HepG2 (cell line): ENCODE data around the gene MCOLN1.

ENCODE experiments used
- ARNT ChIP-seq: fragments of 450-650 bp; IDR thresholded peaks from 2 replicates; pipeline ENCODE4 v1.6.1; 2017
- ATF3 ChIP-seq: sonication (generic); formaldehyde crosslinking; IDR thresholded peaks from 2 replicates; pipeline ENCODE4 v1.4.0; 2020; ENCODE audit warnings: missing genetic modification reagents
- EP300 ChIP-seq, 3 experiments: sonication (generic) in 1 of 3; formaldehyde crosslinking in 1 of 3; IDR thresholded peaks; 2 replicates each; pipeline versions ENCODE4 v1.5.1 to v1.6.1; 2011 to 2020; ENCODE audit warnings: low read depth in 2 of 3, low read length in 2 of 3, borderline replicate concordance in 1 of 3, improper control_type of control experiment in 1 of 3, mild to moderate bottlenecking in 1 of 3, missing genetic modification reagents in 1 of 3, moderate library complexity in 1 of 3
- JUN ChIP-seq: sonication (generic); formaldehyde crosslinking; IDR thresholded peaks from 2 replicates; pipeline ENCODE4 v1.4.0; 2020; ENCODE audit warnings: mild to moderate bottlenecking, missing genetic modification reagents
- JUND ChIP-seq: sonication (generic); formaldehyde crosslinking; IDR thresholded peaks from 2 replicates; pipeline ENCODE4 v1.8.0; 2022; ENCODE audit warnings: mild to moderate bottlenecking, missing genetic modification reagents
- SMC3 ChIP-seq: IDR thresholded peaks from 2 replicates; pipeline ENCODE4 v1.6.1; 2011; ENCODE audit warnings: low read length, improper control_type of control experiment
- ZFP36L2 ChIP-seq: sonication (generic); formaldehyde crosslinking; IDR thresholded peaks from 2 replicates; pipeline ENCODE4 v1.4.0; 2020; ENCODE audit warnings: missing genetic modification reagents
- ZNF224 ChIP-seq: sonication (generic); formaldehyde crosslinking; IDR thresholded peaks from 2 replicates; pipeline ENCODE4 v1.5.0; 2020; ENCODE audit warnings: mild to moderate bottlenecking, missing genetic modification reagents
- ZNF24 ChIP-seq: fragments of 450-650 bp; IDR thresholded peaks from 2 replicates; pipeline ENCODE4 v1.6.1; 2017; ENCODE audit warnings: antibody characterized with exemption, mild to moderate bottlenecking
- ZNF292 ChIP-seq: sonication (generic); formaldehyde crosslinking; IDR thresholded peaks from 2 replicates; pipeline ENCODE4 v1.8.1; 2022; ENCODE audit warnings: mild to moderate bottlenecking, low read depth, missing genetic modification reagents, borderline replicate concordance
- TF ChIP-seq, protein P1 (sequence below): sonication (generic); formaldehyde crosslinking; IDR thresholded peaks from 2 replicates; pipeline ENCODE4 v1.5.0; 2020; ENCODE audit warnings: mild to moderate bottlenecking, missing genetic modification reagents, moderate library complexity
- TF ChIP-seq, protein P2 (sequence below): sonication (generic); formaldehyde crosslinking; IDR thresholded peaks from 2 replicates; pipeline ENCODE4 v1.9.0; 2021; ENCODE audit warnings: missing genetic modification reagents, borderline replicate concordance
- TF ChIP-seq, protein P3 (sequence below): sonication (generic); formaldehyde crosslinking; IDR thresholded peaks from 2 replicates; pipeline ENCODE4 v1.8.1; 2023; ENCODE audit warnings: missing genetic modification reagents, inconsistent platforms, borderline replicate concordance
- TF ChIP-seq, protein P4 (sequence below): sonication (generic); formaldehyde crosslinking; IDR thresholded peaks from 2 replicates; pipeline ENCODE4 v1.4.0; 2020; ENCODE audit warnings: mild to moderate bottlenecking, missing genetic modification reagents

DNA sequence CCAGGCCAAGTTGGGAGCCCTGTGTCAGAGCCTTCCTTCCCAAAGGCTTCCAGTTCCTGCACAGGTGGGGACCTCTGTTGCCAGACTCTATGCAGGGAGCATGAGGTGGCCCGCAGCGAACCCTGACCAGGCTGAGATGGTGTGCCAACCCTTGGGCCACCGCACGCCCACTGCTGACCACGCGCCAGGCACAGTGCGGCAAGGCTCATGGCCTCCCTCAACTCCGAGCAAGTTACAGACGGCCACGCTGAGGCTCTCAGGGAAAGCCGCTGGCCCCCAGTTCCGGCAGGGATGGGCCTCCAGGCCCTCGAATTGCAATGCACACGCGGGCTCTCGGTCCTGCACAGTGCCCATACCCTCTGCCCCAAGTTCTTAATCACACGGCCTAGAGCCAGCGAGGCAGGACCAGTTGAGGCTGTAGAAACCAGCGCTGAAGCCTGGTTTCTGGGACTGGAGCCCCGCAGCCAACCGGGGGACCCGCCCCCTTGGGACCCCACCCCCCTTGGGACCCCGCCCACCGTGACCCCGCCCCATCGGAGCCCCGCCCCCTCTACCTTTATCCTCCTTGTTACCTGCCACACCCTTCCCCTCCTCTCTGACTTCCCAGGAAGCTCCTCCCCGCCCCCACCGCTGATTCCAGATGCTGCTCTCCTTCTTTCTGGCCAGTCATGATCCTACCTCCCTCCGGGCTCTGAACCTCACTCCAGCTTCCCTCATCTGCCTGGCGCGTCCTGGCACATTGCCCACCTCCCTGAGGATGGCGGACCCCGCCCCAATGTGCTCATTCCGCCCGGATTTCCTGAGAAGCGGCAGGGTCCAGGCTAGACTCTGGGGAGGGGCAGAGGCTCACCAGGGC, 39.6 kb upstream of the MCOLN1 start:
- TF ChIP-seq ZFP36L2 (no peak), ZNF224 (CRISPR knock-in tag) (no peak), SMC3 (no peak), EP300 (IDR thresholded peaks at IDR 0.05; ENCODE audit: low read depth in 2 of 2, low read length in 2 of 2) (no peak), EP300 (CRISPR knock-in tag; IDR thresholded peaks at IDR 0.05; ENCODE audit: borderline replicate concordance) (no peak), JUN (CRISPR knock-in tag) (no peak), ZNF292 (CRISPR knock-in tag) (no peak), JUND (CRISPR knock-in tag) (no peak), ZNF24 (no peak), ATF3 (CRISPR knock-in tag) (no peak), ARNT (no peak)
- TF ChIP-seq, protein P1, sequence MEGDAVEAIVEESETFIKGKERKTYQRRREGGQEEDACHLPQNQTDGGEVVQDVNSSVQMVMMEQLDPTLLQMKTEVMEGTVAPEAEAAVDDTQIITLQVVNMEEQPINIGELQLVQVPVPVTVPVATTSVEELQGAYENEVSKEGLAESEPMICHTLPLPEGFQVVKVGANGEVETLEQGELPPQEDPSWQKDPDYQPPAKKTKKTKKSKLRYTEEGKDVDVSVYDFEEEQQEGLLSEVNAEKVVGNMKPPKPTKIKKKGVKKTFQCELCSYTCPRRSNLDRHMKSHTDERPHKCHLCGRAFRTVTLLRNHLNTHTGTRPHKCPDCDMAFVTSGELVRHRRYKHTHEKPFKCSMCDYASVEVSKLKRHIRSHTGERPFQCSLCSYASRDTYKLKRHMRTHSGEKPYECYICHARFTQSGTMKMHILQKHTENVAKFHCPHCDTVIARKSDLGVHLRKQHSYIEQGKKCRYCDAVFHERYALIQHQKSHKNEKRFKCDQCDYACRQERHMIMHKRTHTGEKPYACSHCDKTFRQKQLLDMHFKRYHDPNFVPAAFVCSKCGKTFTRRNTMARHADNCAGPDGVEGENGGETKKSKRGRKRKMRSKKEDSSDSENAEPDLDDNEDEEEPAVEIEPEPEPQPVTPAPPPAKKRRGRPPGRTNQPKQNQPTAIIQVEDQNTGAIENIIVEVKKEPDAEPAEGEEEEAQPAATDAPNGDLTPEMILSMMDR (CRISPR knock-in tag), result no peak
- TF ChIP-seq, protein P2, sequence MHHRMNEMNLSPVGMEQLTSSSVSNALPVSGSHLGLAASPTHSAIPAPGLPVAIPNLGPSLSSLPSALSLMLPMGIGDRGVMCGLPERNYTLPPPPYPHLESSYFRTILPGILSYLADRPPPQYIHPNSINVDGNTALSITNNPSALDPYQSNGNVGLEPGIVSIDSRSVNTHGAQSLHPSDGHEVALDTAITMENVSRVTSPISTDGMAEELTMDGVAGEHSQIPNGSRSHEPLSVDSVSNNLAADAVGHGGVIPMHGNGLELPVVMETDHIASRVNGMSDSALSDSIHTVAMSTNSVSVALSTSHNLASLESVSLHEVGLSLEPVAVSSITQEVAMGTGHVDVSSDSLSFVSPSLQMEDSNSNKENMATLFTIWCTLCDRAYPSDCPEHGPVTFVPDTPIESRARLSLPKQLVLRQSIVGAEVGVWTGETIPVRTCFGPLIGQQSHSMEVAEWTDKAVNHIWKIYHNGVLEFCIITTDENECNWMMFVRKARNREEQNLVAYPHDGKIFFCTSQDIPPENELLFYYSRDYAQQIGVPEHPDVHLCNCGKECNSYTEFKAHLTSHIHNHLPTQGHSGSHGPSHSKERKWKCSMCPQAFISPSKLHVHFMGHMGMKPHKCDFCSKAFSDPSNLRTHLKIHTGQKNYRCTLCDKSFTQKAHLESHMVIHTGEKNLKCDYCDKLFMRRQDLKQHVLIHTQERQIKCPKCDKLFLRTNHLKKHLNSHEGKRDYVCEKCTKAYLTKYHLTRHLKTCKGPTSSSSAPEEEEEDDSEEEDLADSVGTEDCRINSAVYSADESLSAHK (CRISPR knock-in tag), result no peak
- TF ChIP-seq, protein P3, sequence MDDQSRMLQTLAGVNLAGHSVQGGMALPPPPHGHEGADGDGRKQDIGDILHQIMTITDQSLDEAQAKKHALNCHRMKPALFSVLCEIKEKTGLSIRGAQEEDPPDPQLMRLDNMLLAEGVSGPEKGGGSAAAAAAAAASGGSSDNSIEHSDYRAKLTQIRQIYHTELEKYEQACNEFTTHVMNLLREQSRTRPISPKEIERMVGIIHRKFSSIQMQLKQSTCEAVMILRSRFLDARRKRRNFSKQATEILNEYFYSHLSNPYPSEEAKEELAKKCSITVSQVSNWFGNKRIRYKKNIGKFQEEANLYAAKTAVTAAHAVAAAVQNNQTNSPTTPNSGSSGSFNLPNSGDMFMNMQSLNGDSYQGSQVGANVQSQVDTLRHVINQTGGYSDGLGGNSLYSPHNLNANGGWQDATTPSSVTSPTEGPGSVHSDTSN (CRISPR knock-in tag), result no peak
- TF ChIP-seq, protein P4, sequence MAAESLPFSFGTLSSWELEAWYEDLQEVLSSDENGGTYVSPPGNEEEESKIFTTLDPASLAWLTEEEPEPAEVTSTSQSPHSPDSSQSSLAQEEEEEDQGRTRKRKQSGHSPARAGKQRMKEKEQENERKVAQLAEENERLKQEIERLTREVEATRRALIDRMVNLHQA, result no peak
